A673 (cell line): Measurements from ENCODE around the gene TM6SF1. TPM values are rescaled to one million over a fixed set of nuclear protein-coding genes. Genes with fewer than 3 reads are reported as not detected.
A peak's percentile ranks its signal among the peaks of the same experiment; 100 is the strongest.
"Not testable (repeated sequence)": the region's sequence is repeated elsewhere in the genome, so short reads cannot be mapped to it uniquely, and the experiment has no call there.

ENCODE experiments used
- BruUV-seq: library from RNA; stranded (reverse); fragments of 400-500 nt; replicated peaks from 2 replicates; lab custom pipeline; 2021; lab: Mats Ljungman, UMichigan
- CTCF ChIA-PET: fragments of 300-600 bp; sonication (Branson Sonifier 250); formaldehyde crosslinking; loops from one replicate; lab custom pipeline; 2022; ENCODE audit warnings: antibody characterized with exemption; lab: Charles Lee
- POLR2A ChIA-PET: fragments of 300-600 bp; sonication (Branson Sonifier 250); formaldehyde crosslinking; loops from one replicate; lab custom pipeline; 2022; ENCODE audit warnings: antibody characterized with exemption; ENCODE audit not compliant: low non-redundant PET; lab: Charles Lee
- DNase-seq: peaks from one replicate; pipeline ENCODE4 v3.0.0-alpha.2; 2015; ENCODE audit warnings: low spot score
- H3K27ac ChIP-seq: fragments of 200-600 bp; sonication (generic); 2 replicates; pipeline ENCODE4 v1.5.1; 2016; ENCODE audit warnings: mixed run types, low read depth, mild to moderate bottlenecking, mixed read lengths, antibody characterized with exemption, low read length; ENCODE audit not compliant: poor library complexity, severe bottlenecking
- H3K27me3 ChIP-seq: fragments of 200-600 bp; sonication (generic); replicated peaks from 2 replicates; pipeline ENCODE4 v1.6.1; 2017; ENCODE audit warnings: mixed run types, low read depth, mild to moderate bottlenecking, mixed read lengths, antibody characterized with exemption, low read length; ENCODE audit not compliant: insufficient read depth, poor library complexity
- H3K36me3 ChIP-seq: fragments of 200-600 bp; sonication (generic); 2 replicates; pipeline ENCODE4 v1.6.1; 2016; ENCODE audit warnings: mixed run types, mild to moderate bottlenecking, mixed read lengths, antibody characterized with exemption, low read length; ENCODE audit not compliant: insufficient read depth, poor library complexity, severe bottlenecking
- H3K4me1 ChIP-seq: fragments of 200-600 bp; sonication (generic); 2 replicates; pipeline ENCODE4 v1.6.1; 2017; ENCODE audit warnings: mixed run types, mild to moderate bottlenecking, mixed read lengths, antibody characterized with exemption, low read length; ENCODE audit not compliant: insufficient read depth, poor library complexity, severe bottlenecking
- H3K4me3 ChIP-seq: fragments of 200-600 bp; sonication (generic); 2 replicates; pipeline ENCODE4 v1.5.1; 2016; ENCODE audit warnings: low read depth, mixed run types, mild to moderate bottlenecking, mixed read lengths, low read length; ENCODE audit not compliant: poor library complexity, severe bottlenecking
- H3K9me3 ChIP-seq: fragments of 200-600 bp; sonication (generic); 2 replicates; pipeline ENCODE4 v1.6.1; 2016; ENCODE audit warnings: mixed run types, low read depth, mild to moderate bottlenecking, mixed read lengths, antibody characterized with exemption, low read length; ENCODE audit not compliant: poor library complexity, severe bottlenecking
- EZH2 ChIP-seq: fragments of 200-600 bp; sonication (generic); IDR thresholded peaks from 2 replicates; pipeline ENCODE4 v1.6.1; 2017; ENCODE audit warnings: borderline replicate concordance, low read depth, mild to moderate bottlenecking, mixed read lengths, antibody characterized with exemption, low read length; ENCODE audit not compliant: poor library complexity, severe bottlenecking
- intact Hi-C: fragments of 100-400 bp; cut with micrococcal nuclease; formaldehyde crosslinking; loops from one replicate; pipeline ENCODE4 v1.10.0; 2022; ENCODE audit not compliant: unreplicated experiment
- total RNA-seq: library from RNA; stranded (reverse); gene quantifications from 2 replicates; pipeline ENCODE4 v1.2.3, GENCODE V29; 2021
- TF ChIP-seq, protein P1 (sequence below): fragments of 300-800, 200-600 bp; sonication (generic); conservative IDR thresholded peaks from 2 replicates; pipeline ENCODE4 v1.5.1; 2017; ENCODE audit warnings: low read depth, mild to moderate bottlenecking, antibody characterized with exemption, low read length, moderate library complexity, mixed read lengths

The TM6SF1 gene
- total RNA-seq, 1 experiment from 2014 or later, result 1.8 TPM

DNA sequence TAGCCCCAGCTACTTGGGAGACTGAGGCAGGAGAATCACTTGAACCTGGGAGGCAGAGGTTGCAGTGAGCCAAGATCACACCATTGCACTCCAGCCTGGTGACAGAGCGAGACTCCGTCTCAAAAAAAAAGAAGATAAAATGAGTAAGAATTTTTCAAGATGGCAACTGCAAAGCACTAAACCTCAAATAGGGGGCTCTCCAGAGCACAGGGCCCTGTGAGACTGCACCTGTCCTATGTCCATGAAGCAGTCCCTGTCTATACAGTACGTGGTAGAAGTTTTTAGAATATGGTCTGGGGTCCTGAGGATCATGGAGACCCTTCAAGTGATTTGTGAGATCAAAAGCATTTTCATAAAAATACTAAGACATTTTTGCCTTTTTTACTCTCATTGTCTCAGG is 22.0 kb upstream of the TM6SF1 start:
- POLR2A ChIA-PET, DNase-seq, BruUV-seq, H3K9me3 ChIP-seq, H3K4me3 ChIP-seq, CTCF ChIA-PET, H3K27ac ChIP-seq, H3K4me1 ChIP-seq, H3K36me3 ChIP-seq, intact Hi-C loops: not testable (repeated sequence)
- H3K27me3 ChIP-seq, result peaks cover 11% of the 10 kb centered on the region
- TF ChIP-seq, protein P1, sequence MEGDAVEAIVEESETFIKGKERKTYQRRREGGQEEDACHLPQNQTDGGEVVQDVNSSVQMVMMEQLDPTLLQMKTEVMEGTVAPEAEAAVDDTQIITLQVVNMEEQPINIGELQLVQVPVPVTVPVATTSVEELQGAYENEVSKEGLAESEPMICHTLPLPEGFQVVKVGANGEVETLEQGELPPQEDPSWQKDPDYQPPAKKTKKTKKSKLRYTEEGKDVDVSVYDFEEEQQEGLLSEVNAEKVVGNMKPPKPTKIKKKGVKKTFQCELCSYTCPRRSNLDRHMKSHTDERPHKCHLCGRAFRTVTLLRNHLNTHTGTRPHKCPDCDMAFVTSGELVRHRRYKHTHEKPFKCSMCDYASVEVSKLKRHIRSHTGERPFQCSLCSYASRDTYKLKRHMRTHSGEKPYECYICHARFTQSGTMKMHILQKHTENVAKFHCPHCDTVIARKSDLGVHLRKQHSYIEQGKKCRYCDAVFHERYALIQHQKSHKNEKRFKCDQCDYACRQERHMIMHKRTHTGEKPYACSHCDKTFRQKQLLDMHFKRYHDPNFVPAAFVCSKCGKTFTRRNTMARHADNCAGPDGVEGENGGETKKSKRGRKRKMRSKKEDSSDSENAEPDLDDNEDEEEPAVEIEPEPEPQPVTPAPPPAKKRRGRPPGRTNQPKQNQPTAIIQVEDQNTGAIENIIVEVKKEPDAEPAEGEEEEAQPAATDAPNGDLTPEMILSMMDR, result 0 out of 2 replicates have a peak, but pooled peaks have one; percentile 12

DNA sequence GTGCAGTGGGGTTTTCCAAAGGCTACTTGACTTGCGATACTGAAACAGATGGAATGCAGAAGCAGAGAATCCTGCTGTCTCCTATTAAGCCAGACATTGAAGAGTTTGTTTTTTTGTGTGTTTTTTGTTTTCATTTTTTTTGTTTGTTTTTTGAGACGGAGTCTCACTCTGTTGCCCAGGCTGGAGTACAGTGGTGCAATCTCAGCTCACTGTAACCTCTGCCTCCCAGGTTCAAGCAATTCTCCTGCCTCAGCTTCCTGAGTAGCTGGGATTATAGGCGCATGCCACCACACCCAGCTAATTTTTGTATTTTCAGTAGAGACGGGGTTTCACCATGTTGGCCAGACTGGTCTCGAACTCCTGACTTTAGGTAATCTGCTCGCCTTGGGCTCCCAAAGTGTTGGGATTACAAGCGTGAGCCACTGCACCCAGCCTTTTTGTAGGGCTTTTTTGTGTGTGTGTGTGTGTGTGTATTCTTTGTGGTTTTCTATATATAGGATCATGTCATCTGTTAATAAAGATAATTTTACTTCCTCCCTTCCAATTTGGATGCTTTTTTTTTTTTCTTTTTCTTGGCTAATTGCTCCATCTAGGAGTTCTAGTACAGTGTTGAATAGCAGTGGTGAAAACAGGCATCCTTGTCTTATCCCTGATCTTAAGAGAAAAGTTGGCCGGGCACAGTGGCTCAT is 21.4 kb upstream of the TM6SF1 start:
- H3K9me3 ChIP-seq, H3K4me1 ChIP-seq, H3K27ac ChIP-seq, DNase-seq, POLR2A ChIA-PET, CTCF ChIA-PET, H3K36me3 ChIP-seq, H3K4me3 ChIP-seq, intact Hi-C loops, BruUV-seq, H3K27me3 ChIP-seq: not testable (repeated sequence)

DNA sequence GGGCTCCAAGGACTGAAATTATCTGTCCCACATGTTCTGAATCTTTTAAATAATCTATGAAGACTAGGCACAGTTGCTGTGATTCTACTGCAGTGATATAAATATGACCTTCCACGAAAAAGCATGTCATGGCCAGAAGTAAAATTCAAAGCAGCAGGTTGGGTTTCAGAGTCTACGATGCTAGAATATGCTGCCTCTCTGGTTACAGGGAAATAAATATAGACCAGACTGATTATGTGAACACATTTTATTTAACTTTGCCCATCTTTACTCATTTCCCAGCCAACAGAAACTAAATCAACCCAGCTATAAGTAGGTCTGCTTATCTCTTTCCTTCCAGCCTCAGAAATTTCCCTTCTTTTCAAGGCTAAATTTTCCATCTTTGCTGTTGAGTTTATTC is 19.9 kb upstream of the TM6SF1 start:
- Histone ChIP-seq H3K27me3 (no peaks in the 10 kb centered on the region), H3K9me3 (no peaks in the 10 kb centered on the region), H3K4me1 (no peaks in the 10 kb centered on the region), H3K27ac (no peak overlapping the region), H3K4me3 (no peak overlapping the region), H3K36me3 (no peaks in the 10 kb centered on the region)
- intact Hi-C loops, result no loop called here
- BruUV-seq, result no TSS peak
- ChIA-PET POLR2A (no interaction called here), CTCF (no interaction called here)
- DNase-seq, result no peak
- TF ChIP-seq EZH2, result no peak
- TF ChIP-seq, protein P1, result no peak

DNA sequence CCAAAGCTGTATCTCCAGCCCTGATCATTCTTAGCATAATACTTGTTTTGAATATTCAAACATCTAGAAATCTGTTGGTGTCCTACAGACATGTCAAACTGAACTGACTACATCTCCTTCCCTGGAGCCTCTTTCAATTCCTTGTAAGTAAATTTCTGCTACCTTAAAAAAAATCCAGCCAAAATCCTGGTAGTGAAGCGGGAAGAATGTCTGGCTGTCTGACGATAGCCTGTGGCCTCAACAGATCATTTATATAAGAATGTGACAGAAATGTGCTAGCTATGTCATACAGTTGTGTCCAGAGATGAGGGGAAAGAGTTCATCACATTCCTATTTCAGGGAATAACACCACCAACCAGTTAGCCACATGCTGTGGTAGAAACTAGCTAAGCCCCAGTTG is 18.6 kb upstream of the TM6SF1 start:
- Histone ChIP-seq H3K4me3 (no peak overlapping the region), H3K36me3 (no peaks in the 10 kb centered on the region), H3K27me3 (no peaks in the 10 kb centered on the region), H3K9me3 (no peaks in the 10 kb centered on the region), H3K27ac (no peak overlapping the region), H3K4me1 (no peaks in the 10 kb centered on the region)
- no TSS peak for BruUV-seq
- DNase-seq, result no peak
- ChIA-PET POLR2A (no interaction called here), CTCF (no interaction called here)
- TF ChIP-seq, protein P1, result no peak
- TF ChIP-seq EZH2, result no peak
- intact Hi-C loops, result no loop called here
